HCT116 (cell line): ENCODE measurements around the gene ATN1. TPM values are rescaled to one million over a fixed set of nuclear protein-coding genes. Genes with fewer than 3 reads are reported as not detected.
"Not testable (repeated sequence)": the region's sequence is repeated elsewhere in the genome, so short reads cannot be mapped to it uniquely, and the experiment has no call there.

Experiments used
- ATAC-seq: fragments of 200-7000 bp; cut with Tn5 transposase; 2 replicates; pipeline ENCODE4 v1.9.1; 2020; ENCODE audit warnings: mild to moderate bottlenecking, moderate library complexity
- BruUV-seq: library from RNA; stranded (reverse); fragments of 400-500 nt; replicated peaks from 2 replicates; lab custom pipeline; 2021; lab: Mats Ljungman, UMichigan
- CTCF ChIA-PET: fragments of 300-600 bp; sonication (Branson Sonifier 250); formaldehyde crosslinking; loops from one replicate; lab custom pipeline; 2021; ENCODE audit warnings: antibody characterized with exemption; lab: Charles Lee
- POLR2A ChIA-PET: fragments of 300-600, 350-600 bp; sonication (Branson Sonifier 250); formaldehyde crosslinking; loops from one replicate; lab custom pipeline; 2021; ENCODE audit warnings: antibody characterized with exemption; lab: Charles Lee
- RAD21 ChIA-PET, 2 experiments: fragments of 300-600 bp; sonication (Branson Sonifier 250); formaldehyde crosslinking; loops; one replicate each; lab custom pipeline; 2023; ENCODE audit warnings: low total read pairs in 2 of 2; ENCODE audit not compliant: uncharacterized antibody in 2 of 2, unreplicated experiment in 2 of 2, low non-redundant PET in 1 of 2; lab: Charles Lee
- DNase-seq: peaks from one replicate; pipeline ENCODE4 v3.0.0-alpha.2; 2010; ENCODE audit warnings: low read depth, low spot score
- H2AFZ ChIP-seq: fragments of 200-600 bp; shearing (Covaris generic), sonication (generic); 2 replicates; pipeline ENCODE4 v1.6.1; 2017; ENCODE audit warnings: low read depth, mixed run types, mixed read lengths, antibody characterized with exemption, low read length; ENCODE audit not compliant: poor library complexity, severe bottlenecking
- H3K27ac ChIP-seq: 2 replicates; pipeline ENCODE4 v1.5.1; 2012; ENCODE audit warnings: low read depth, low read length
- H3K27me3 ChIP-seq: fragments of 200-600 bp; sonication (generic); 2 replicates; pipeline ENCODE4 v1.6.1; 2016; ENCODE audit warnings: mixed run types, low read length, mixed read lengths; ENCODE audit not compliant: insufficient read depth
- H3K36me3 ChIP-seq, 2 experiments: fragments of 200-500 bp in 1 of 2; fragments of 200-600 bp in 1 of 2; sonication (Bioruptor generic) in 1 of 2; sonication (generic) in 1 of 2; 2 replicates each; pipeline versions ENCODE4 v1.5.1 to v1.6.1; 2014 to 2016; ENCODE audit warnings: low read length in 2 of 2, inconsistent platforms in 1 of 2, mixed read lengths in 1 of 2, mixed run types in 1 of 2; ENCODE audit not compliant: insufficient read depth in 2 of 2, control insufficient read depth in 1 of 2
- H3K4me1 ChIP-seq, 2 experiments: fragments of 200-600 bp in 1 of 2; sonication (generic) in 1 of 2; 2 replicates each; pipeline versions ENCODE4 v1.5.1 to v1.6.1; 2012 to 2017; ENCODE audit warnings: low read length in 2 of 2, inconsistent platforms in 1 of 2, mild to moderate bottlenecking in 1 of 2, mixed read lengths in 1 of 2, mixed run types in 1 of 2, moderate library complexity in 1 of 2; ENCODE audit not compliant: insufficient read depth in 2 of 2, control insufficient read depth in 1 of 2
- H3K4me2 ChIP-seq: fragments of 200-600 bp; sonication (generic); 2 replicates; pipeline ENCODE4 v1.6.1; 2017; ENCODE audit warnings: mixed run types, low read length, mixed read lengths
- H3K4me3 ChIP-seq, 2 experiments: fragments of 200-600 bp in 1 of 2; sonication (generic) in 1 of 2; replicated peaks in 1 of 2; 2 replicates each; pipeline ENCODE4 v1.5.1; 2011 to 2016; ENCODE audit warnings: low read length in 2 of 2, control low read depth in 1 of 2, low read depth in 1 of 2, mild to moderate bottlenecking in 1 of 2, mixed read lengths in 1 of 2, mixed run types in 1 of 2
- H3K79me2 ChIP-seq: fragments of 200-600 bp; sonication (generic); 2 replicates; pipeline ENCODE4 v1.6.1; 2017; ENCODE audit warnings: mild to moderate bottlenecking, mixed run types, low read length, moderate library complexity, mixed read lengths; ENCODE audit not compliant: insufficient read depth
- H3K9ac ChIP-seq: fragments of 200-600 bp; sonication (generic); 2 replicates; pipeline ENCODE4 v1.6.1; 2016; ENCODE audit warnings: low read length, mixed read lengths
- H3K9me2 ChIP-seq: fragments of 200-600 bp; sonication (generic), shearing (Covaris generic); 2 replicates; pipeline ENCODE4 v1.6.1; 2017; ENCODE audit warnings: mixed run types, mild to moderate bottlenecking, moderate library complexity; ENCODE audit not compliant: insufficient read depth
- H3K9me3 ChIP-seq, 2 experiments: fragments of 200-500 bp in 1 of 2; fragments of 200-600 bp in 1 of 2; sonication (Bioruptor generic) in 1 of 2; sonication (generic) in 1 of 2; 2 replicates each; pipeline ENCODE4 v1.6.1; 2014 to 2017; ENCODE audit warnings: low read length in 2 of 2, mixed read lengths in 2 of 2, inconsistent platforms in 1 of 2, low read depth in 1 of 2, mild to moderate bottlenecking in 1 of 2, mixed run types in 1 of 2, moderate library complexity in 1 of 2; ENCODE audit not compliant: control insufficient read depth in 1 of 2, insufficient read depth in 1 of 2
- H4K20me1 ChIP-seq: fragments of 200-600 bp; sonication (generic), shearing (Covaris generic); 2 replicates; pipeline ENCODE4 v1.6.1; 2017; ENCODE audit warnings: mixed run types, mild to moderate bottlenecking, moderate library complexity; ENCODE audit not compliant: insufficient read depth
- CTCF ChIP-seq, 3 experiments: fragments of 200-600 bp in 1 of 3; sonication (generic) in 1 of 3; IDR thresholded peaks in 2 of 3; conservative IDR thresholded peaks in 1 of 3; 2 replicates each; pipeline ENCODE4 v1.5.1; 2012 to 2017; ENCODE audit warnings: low read depth in 2 of 3, low read length in 2 of 3, antibody characterized with exemption in 1 of 3, borderline replicate concordance in 1 of 3, control low read depth in 1 of 3, mild to moderate bottlenecking in 1 of 3, mixed read lengths in 1 of 3, mixed run types in 1 of 3, moderate library complexity in 1 of 3; ENCODE audit not compliant: insufficient read depth in 1 of 3
- EGR1 ChIP-seq: IDR thresholded peaks from 2 replicates; pipeline ENCODE4 v1.6.1; 2012; ENCODE audit warnings: low read depth
- EZH2 ChIP-seq: fragments of 200-600 bp; sonication (generic); IDR thresholded peaks from 2 replicates; pipeline ENCODE4 v1.6.1; 2017; ENCODE audit warnings: antibody characterized with exemption, mixed run types
- EZH2phosphoT487 ChIP-seq: fragments of 200-600 bp; IDR thresholded peaks from 2 replicates; pipeline ENCODE4 v1.6.1; 2018; ENCODE audit warnings: antibody characterized with exemption, borderline replicate concordance
- POLR2A ChIP-seq: IDR thresholded peaks from 2 replicates; pipeline ENCODE4 v1.7.0; 2011; ENCODE audit warnings: borderline replicate concordance; ENCODE audit not compliant: insufficient read depth, insufficient read length; ENCODE audit errors: extremely low read depth
- SIN3A ChIP-seq: IDR thresholded peaks from 2 replicates; pipeline ENCODE4 v1.6.1; 2012; ENCODE audit warnings: low read depth
- ZNF274 ChIP-seq: fragments of 200-500 bp; sonication (Bioruptor generic); IDR thresholded peaks from 2 replicates; pipeline ENCODE4 v1.6.1; 2014; ENCODE audit warnings: mild to moderate bottlenecking, low read depth, low read length, inconsistent platforms
- intact Hi-C: fragments of 100-400 bp; cut with micrococcal nuclease; formaldehyde crosslinking; loops from 2 replicates; pipeline ENCODE4 v1.10.0; 2022
- total RNA-seq: library from RNA; stranded (reverse); gene quantifications from one replicate; pipeline ENCODE4 v1.2.1, GENCODE V29; 2021; ENCODE audit not compliant: unreplicated experiment
- TF ChIP-seq, protein P1 (sequence below): IDR thresholded peaks from 2 replicates; pipeline ENCODE4 v1.6.1; 2012

ATN1 gene
- total RNA-seq, 1 experiment from 2014 or later: 104 TPM

- H3K4me3 ChIP-seq, H3K9me3 ChIP-seq, H3K9me2 ChIP-seq, ATAC-seq, H4K20me1 ChIP-seq, H3K27ac ChIP-seq, DNase-seq, H3K36me3 ChIP-seq, H2AFZ ChIP-seq, H3K4me2 ChIP-seq, BruUV-seq, RAD21 ChIA-PET, H3K9ac ChIP-seq, H3K27me3 ChIP-seq, CTCF ChIA-PET, H3K79me2 ChIP-seq, intact Hi-C loops: not testable (repeated sequence)
- peaks cover 9 to 11% of the 10 kb centered on the region in 2 experiments for H3K4me1 ChIP-seq
- POLR2A ChIA-PET: interaction anchor here (0.8 kb wide), 1 partner anchor 14 kb away, joined by 3 read pairs; the partner anchor contains the start of gene SPSB2
Observed at GRCh38 chr12:6886206-6886999, 41.4 kb upstream of the ATN1 start.

- ChIA-PET POLR2A (interaction anchor here (0.8 kb wide), 1 partner anchor 15 kb away, joined by 3 read pairs; the partner anchor contains the start of gene SPSB2), RAD21 (no interaction called here), CTCF (no interaction called here)
- Histone ChIP-seq H4K20me1 (no peaks in the 10 kb centered on the region), H2AFZ (no peak overlapping the region), H3K27ac (no peak overlapping the region), H3K27me3 (no peaks in the 10 kb centered on the region), H3K9me3 (no peaks in the 10 kb centered on the region), H3K4me1 (peaks cover 12 to 18% of the 10 kb centered on the region in 2 experiments), H3K4me3 (no peak overlapping the region), H3K79me2 (no peaks in the 10 kb centered on the region), H3K9ac (no peak overlapping the region), H3K36me3 (peaks cover 0 to 4% of the 10 kb centered on the region in 2 experiments; a peak in 2 of 4 replicates), H3K9me2 (no peaks in the 10 kb centered on the region), H3K4me2 (no peak overlapping the region)
- intact Hi-C loops: no loop called here
- DNase-seq (no peak), ATAC-seq (no peak)
- TF ChIP-seq SIN3A (no peak), ZNF274 (no peak), EGR1 (no peak), EZH2phosphoT487 (no peak), EZH2 (no peak), CTCF (IDR thresholded peaks at IDR 0.05 in 2 of 3, conservative IDR thresholded peaks at IDR 0.05 in 1 of 3; ENCODE audit: borderline replicate concordance in 1 of 3, insufficient read depth in 1 of 3, low read depth in 2 of 3, low read length in 2 of 3) (no peak), POLR2A (no peak)
- TF ChIP-seq, protein P1, sequence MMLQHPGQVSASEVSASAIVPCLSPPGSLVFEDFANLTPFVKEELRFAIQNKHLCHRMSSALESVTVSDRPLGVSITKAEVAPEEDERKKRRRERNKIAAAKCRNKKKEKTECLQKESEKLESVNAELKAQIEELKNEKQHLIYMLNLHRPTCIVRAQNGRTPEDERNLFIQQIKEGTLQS: no peak
- BruUV-seq: no TSS peak
Observed at GRCh38 chr12:6887460-6887859, 40.3 kb upstream of the ATN1 start.
